NCI-H345 treated with DMSO at 0.1 percent for 48 hours (cell line): Measurements from ENCODE around the gene AOAH.

Source experiments
- DNase-seq: peaks from one replicate; lab custom pipeline; 2025; ENCODE audit not compliant: unreplicated experiment; lab: John Stamatoyannopoulos, UW

The AOAH gene

DNA sequence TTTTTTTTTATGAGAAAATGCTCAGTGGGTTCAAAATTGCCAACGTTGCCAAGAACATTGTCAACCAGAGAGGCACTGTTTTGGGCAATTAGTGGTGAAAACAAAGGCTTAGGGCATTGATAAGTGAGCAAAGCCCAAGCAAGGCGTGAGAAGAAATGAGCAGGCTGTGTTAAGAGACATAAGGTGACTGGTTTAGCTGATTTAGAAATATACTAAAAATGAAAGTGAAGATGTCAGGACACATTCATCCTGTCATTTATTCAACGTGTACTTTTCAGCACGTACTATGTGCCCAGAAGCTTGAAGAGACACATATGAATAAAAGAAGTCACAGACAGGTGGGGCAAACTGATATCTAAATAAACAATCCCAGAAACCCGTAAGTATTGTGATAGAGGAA lies 31.8 kb downstream of the AOAH start:
- DNase-seq = no peak

DNA sequence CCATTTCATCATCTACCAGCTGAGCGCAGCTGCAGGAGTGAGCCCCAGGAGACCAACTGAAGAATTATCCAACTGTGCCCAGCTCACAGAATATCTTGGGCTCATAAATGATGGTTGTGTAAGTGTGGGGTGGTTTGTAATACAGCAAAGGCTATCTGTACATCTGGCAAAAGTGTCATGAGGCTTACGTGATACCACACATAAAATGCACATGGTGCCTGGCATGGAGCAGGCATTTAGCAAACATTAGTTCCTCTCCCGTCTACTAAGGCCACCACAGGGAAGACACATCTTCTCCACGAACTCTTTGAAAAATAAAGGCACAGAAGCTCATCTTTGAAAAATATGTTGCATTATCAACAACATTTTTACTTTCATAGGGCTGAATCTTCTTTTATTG lies 32.3 kb downstream of the AOAH start:
- no peak for DNase-seq

DNA sequence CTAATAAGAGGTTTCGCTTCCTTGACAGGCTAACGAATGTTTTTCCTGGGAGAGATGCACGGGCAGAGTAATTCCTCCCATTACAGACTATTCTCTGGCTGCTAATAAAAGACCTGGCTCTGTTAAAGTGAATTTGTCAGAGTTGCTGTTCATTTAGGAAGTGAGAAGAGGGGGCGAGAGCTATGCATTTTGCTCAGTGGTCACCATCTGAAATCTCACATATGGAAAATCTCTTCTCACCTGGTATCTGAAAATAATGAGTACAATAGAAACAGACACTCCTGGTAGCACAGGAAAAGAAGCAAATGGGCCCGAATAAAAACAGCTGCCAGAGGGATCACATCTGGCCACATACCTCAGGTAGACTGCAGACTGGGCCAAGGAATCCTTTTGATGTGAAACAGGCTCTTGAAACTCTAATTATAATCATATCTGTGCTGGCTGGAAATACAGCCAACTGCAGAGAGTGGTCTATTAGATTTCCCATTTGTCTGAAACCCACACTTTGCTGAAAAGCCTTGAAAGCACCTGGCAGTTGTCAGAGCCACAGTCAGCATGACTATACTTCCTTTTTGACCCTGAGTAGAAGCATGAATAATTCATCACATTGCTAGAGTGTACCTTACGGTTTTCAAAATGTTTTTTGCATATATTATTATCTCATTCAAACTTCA lies 33.6 kb downstream of the AOAH start:
- DNase-seq = no peak

DNA sequence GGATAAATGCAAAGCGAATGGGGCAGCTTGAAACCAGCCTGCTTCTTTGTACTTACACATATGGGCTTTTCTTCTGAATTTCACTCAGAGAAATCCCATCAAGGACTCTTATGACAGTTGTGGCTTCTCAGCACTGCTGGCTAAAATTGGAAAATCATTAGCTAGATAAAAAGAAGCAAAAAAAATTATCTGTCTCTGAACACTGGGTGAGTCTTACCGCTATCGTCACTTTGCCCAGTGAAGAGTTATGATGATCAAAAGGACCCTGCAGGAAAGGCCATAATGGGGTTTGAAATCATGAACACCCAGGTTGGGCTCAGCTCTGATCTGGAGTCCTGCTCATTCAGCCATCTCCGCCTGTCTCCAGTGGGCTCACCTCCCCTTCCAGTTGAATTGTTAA lies 34.3 kb downstream of the AOAH start:
- no peak for DNase-seq

DNA sequence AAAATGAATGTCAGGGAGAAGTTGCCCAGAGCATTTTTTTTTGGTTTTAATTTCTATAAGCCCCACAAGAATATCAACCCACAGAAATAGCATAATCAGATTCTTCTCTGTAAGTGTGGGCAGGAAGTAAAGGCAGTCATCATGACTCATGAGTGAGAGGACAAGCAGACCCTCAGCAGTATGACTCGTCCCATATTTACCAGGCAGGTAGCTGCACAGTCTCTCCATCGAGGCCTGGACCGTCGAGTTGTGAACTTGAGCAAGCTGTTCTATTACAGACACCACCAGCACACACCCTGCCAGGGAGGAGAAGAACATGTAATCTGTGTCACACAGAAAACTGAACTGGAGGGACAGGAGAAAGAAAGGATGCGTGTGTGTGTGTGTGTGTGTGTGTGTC lies 37.8 kb downstream of the AOAH start:
- no peak for DNase-seq

DNA sequence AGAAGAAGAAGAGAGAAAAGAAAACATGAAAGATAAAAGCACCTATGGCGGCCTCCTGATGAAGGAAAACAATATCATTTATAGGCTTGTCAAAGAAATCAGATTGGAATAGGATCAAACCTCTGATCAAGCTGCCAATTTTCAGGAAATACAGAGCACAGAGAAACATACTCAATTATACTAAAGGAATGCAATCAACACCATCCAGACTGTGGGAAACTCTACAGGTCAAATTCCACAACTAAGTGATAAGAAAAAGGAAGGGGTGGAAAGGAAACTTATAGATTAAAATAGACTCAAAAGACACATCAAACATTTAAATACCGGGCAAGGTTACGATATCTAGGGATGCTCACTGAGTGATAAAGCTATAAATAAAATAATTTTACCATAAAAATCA lies 39.3 kb downstream of the AOAH start:
- DNase-seq = no peak

DNA sequence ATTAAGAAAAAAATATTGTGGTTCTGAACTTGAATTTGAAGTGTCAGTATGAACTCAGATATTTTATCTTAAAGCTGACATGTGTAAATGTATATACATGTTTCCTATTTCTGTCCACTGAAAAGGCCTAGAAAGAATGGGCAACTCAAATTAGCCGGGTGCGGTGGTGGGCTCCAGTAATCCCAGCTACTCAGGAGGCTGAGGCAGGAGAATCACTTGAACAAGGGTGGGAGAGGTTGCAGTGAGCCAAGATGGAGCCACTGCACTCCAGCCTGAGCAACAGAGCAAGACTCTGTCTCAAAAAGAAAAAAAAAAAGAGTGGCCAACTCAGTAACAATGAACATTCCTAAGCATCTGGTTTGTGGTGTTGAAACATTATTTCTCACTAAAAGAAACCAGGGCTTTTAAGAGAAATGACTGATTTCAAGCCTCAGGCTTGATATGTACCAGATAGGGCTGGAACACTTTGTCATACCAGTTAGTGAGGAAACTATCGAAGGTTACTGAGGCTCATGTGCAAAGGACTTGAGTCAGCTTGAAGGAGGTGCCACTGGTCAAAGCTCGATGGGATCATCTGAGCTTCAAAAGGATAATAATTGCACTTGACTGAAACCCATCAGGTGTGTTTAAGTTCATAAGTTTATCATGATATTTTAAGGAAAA lies 40.5 kb downstream of the AOAH start:
- DNase-seq = no peak

DNA sequence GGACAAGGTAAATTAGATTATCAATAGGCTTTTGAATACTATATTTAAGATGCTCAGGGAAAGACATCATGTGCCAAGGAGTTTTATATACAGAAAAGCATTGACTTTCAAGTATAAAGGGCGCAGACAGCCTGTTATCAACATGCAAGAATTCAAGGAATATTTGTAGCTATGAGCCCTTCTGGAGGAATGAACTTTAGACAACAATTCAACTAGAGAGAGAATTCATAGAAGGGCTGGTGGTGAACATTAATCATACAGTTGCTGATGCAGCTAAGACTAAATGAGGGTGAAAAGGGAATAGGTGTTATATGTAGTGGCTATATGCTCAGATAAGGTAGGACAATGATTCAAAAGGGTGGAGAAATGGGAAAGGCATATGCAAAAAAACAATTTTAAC lies 41.2 kb downstream of the AOAH start:
- no peak for DNase-seq

DNA sequence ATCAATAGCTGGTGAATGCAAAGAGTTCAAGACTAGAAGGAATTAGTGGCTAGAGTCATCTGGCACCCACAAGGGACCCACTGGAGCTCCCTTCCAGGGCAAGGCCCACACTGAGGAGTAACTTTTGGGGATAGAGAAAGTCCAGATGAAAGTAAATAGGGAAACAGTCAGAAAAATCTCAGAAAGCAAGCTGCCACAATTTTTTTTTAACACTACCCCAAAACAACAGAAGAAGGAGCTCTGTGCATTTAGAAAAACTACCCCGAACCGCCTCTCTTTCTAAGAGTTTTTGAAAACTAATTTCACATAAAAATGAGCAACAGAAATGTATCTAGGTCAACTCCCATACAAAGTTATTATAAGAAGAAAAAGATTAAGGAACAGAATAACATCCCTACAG lies 42.2 kb downstream of the AOAH start:
- DNase-seq = no peak

DNA sequence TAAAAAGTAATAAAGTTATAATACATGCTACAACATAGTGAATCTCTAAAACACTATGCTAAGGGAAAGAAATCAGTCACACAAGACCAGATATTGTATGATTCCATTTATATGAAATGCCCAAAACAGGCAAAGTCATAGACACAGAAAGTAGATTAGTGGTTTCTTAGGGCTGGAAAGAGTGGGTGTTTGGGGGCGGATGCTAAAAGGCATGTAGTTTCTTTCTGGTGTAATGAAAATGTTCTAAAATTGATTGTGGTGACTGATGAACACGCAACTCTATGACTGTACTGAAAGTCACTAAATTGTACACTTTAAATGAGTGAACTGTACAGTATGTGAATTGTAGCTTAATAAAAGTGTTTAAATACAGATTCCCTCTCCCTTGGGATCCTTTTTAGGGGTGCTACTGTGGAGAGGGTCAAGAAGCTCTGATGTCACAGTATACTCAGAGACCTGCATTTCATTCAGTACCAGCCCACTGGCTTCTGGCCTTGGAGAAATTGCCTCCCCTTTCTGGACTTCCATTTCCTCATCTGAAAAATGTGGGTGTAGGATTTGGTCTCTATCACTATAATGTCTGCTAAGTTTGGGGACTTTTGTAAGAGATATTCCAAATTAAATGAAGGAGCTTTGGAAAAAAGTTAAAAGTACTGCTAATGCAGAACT lies 46.4 kb downstream of the AOAH start:
- DNase-seq = no peak

DNA sequence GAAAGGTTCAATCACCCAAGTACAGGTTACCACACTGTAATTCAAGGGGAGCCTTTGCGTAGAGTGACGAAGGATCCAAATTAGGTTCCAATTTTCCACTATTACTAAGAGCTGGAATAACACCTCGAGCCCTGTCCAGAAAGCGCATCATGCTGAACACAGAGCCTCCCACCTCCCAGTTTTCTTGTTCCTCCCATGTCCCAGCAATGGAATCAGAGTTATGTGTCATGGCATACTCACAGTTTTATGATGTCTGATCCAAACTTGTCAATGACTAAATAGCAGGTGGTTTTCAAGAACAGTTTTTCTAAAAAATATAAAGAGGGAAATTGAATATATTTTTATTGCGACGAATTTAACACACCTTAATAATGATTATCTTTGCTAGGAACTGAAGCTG lies 50.6 kb downstream of the AOAH start:
- no peak for DNase-seq

DNA sequence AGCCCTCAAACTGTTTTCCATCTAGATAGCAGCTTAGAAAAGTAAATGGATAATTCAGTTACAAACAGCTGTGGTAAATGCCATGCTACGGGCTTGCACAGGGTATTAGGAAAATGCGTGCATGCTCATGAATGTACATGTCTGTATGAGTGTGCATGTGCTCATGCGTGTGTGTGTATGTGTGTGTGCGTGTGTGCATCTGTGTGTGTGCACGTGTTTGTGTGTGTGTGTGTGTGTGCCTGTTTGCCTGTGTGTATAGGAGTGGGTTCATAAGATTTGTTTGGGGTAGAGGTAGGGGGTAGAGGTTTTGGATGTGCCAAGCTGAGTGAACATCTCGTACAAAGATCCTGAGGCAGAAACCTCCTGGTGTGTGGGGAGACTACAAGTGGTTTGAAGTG lies 52.9 kb downstream of the AOAH start:
- DNase-seq = no peak

DNA sequence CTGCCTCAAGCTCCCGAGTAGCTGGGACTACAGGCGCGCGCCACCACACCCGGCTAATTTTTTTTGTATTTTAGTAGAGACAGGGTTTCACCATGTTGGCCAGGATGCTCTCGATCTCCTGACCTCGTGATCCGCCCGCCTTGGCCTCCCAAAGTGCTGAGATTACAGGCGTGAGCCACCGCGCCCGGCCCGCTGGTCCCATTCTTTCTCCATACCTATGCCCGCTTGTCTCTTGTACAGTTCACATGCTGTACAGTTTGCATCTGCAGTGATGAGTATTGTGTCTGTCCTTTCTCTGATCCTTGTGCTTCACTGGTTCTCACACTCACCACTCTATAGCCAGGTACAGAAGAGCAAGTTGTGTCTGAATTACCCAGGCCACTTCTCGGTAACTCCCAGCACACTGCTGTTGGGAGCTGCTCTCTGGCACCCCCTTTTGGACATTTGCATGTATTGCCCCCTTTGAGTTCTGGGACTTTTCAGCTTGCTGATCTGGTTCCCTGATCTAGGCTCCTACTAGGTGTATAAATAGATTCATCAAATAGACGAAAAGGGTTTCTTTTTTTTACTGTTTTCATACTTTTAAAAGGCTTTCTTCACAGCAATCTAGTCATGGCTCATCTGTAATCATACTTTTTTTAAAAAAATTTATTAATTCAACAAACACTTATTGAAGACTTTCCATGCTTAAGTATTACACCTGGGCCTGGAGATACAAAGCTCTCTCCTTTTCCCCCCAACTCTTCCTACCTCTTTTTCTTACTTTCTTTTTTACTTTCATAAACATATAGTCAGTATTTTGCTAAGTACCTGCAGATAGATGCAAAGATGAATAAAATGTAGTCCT lies 53.5 kb downstream of the AOAH start:
- DNase-seq = peak; percentile 62

DNA sequence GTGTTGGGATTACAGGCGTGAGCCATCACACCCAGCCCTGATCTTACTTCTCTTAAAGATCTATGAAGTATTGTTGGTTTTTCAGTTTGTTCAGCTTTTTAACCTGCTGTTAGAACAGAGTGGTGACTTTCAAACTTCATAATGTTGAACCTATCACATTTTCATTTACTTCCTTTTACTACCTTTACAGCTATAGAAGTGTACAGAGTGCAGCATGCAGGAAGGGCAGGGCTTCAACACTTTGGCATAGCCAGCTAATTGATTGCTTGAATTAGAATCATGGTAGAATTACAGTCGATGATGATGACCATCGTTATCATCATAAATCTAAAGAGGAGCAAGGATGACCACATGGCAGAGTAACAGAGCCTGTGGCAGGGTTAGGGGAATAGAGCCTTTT lies 55.5 kb downstream of the AOAH start:
- no peak for DNase-seq

DNA sequence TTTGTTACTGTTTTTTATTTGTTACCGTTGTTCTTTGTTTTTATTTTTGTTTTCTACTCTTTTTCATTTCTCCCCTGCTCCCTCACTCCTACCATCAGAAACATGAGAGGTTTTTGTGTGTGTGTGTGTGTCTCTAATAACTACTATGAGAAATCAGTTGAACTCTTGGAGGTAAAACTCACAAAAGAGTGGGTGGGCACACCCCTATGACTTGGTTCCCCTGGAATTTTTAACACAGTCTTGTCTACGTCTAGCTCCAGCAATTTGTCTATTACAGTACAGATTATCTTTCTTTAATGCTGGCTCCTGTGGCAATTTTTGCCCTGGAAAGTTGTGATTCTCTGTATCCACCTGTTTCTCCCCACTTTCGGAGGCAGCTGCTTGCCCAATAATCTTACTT lies 56.2 kb downstream of the AOAH start:
- no peak for DNase-seq

DNA sequence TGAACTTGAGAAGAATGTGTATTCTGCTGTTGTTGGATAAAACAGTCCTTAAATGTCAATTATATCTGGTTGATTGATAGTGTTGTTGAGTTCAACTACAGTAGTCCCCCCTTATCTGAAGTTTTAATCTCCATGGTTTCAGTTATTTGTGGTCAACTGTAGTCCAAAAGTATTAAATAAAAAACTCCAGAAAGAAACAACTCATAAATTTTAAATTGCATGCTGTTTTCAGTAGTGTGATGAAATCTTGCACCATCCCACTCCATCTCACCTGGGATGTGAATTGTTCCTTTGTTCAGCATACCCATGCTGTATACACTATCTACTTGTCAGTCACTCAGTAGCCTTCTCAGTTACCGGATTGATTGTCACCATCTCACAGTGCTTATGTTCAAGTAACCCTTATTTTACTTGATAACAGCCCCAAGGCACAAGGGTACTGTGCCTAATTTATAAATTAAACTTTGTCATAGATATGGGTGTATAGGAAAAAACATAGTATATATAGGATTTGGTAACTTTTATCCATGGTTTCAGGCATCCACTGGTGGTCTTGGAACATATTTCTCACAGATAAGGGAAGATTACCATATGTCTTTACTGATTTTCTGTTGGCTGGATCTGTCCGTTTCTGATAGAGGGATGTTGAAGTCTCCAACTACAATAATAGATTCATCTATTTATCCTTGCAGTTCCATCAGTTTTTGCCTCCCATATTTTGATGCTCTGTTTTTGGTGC lies 57.1 kb downstream of the AOAH start:
- DNase-seq = no peak

DNA sequence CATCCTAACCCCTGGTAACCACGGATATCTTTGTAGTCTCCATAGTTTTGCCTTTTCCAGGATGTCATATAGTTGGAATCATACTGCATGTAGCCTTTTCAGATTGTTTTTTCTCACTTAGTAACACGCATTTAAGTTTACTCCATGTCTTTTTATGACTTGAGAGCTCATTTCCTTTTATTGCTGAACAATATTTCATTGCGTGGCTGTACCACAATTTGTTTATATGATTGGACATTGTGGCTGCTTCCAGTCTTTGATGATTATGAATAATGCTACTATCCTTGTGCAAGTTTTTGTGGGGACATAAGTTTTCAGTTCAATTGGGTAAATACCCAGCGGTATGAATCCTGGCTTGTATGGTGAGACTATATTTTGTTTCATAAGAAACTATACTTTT lies 60.8 kb downstream of the AOAH start:
- no peak for DNase-seq

DNA sequence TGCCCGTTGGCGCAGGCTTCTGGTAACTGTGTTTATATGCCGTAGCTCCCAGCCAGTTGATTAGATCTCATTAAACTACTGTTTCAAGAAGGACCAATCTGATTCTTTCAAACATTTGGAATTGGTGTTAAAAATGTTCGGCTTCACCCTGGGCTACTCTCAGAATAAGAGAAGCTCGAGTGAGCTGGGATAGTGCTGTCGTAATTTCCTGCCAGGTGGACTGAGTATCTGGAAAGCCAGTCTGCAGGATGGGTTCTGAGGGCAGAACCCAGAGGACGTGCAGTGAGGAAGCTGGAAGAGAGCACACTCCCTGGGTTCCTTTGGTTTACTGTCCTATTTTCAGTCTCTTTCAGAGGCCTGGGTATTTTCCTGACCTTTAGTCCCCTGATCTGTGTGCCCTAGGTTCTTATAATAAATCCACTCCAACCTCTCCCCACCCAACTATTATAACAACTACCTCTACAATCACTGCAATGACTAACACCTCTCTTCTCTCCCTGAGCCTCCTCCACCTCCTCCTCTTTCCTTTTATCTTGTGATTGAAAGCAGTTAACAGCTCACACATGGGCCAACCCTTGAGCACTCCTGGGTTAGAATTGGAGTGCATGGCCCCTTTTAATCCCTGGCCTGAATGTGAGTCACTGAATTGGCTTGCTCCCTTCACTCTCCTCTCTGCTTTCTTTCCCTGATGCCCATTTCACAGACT lies 63.0 kb downstream of the AOAH start:
- no peak for DNase-seq

DNA sequence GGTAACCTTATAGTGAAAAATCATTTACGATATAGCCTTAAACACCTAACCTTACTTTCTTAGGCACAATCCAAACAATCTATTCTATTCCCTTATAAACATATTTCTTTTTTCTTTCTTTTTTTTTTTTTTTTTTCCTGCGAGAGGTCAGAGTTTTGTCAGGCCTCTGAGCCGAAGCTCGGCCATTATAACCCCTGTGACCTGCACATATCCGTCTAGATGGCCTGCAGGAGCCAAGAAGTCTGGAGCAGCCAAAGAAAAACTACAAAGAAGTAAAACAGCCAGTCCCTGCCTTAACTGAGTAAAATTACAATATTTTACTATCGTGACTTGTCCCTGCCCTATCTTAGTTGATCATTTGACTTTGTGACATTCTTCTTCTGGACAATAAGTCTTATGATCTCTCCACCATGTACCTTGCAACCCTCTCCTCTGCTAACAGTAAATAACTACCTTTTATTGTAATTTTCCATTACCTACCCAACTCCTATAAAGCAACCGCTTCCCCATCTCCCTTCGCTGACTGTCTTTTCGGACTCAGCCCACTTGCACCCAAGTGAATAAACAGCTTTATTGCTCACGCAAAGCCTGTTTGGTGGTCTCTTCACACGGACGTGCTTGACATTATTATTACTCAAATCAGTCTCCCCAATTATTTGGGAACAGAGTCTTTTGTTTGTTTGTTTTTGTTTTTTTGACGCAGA lies 64.5 kb downstream of the AOAH start:
- no peak for DNase-seq

DNA sequence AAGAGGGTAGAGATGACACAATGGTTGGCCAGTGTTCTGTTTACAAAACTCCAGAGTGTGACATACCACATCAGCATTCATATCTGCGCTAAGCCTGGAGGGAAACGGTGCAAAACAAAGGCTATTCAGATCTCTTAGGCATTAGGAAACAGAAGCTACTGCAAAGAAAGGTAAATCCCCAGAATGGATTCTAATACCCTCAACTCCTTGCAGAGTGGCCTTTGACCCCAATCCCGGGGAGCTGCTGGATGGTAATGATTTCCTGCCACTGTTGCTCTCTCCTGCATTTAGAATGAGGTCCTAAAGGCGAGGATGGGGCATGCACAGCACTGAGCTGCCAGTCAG lies 65.2 kb downstream of the AOAH start:
- peak; percentile 17 for DNase-seq
